ENCODE measurements around the gene DNASE1L1.

Gene DNASE1L1

DNA sequence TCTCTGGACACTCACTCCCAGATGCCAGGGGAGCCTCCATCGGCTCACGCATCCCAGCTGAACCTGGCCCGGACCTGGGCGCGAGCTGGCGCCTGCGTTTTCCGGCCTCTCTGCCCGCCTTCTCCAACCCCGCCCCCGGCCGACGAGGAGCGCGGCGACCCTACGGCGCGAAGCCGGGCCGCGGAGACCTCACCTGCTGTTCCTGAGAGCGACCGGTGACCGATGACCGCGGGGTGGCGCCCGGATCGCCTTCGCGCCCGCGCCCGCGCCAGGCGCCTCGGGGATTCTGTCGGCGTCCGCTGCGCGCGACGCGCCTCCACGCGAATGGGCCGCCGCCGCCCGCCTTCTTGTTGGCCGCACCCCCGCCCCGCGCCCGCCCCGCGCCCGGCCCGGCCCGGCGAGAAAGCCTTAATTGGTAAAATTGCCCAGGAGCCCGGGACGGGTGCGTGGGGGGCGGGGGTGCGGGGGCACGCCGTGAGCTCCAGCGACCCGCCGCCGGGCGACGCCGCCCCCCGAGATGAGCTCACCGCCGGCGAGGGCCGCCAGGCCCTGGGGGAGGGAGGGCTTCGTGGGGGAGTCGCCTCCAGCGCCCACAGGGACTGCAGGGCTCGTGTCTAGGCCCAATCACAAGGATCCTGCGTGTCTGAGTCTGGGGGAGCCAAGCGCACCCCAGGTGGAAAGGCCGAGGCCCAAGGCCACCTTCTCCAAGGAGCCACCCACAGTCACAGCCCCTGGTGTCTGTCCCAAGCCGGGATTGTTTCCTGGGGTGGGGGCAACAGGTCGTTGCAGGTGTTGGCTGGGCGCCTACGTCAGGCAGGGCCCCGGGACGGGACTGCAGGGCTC is 34.5 kb downstream of the DNASE1L1 start, which contains the start of gene FLNA:
Gene FLNA, minus strand, starts transcription at position 322 of the 843 bp plus-strand sequence. CDS start 3,389 bp downstream, outside the sequence.
- TF ChIP-seq FOXP2 (optimal IDR thresholded peaks at IDR 0.05; ENCODE audit: borderline replicate concordance, extremely low read depth, extremely low read length, insufficient read depth) = no peak
- no peak for TF ChIP-seq SIN3A (IDR thresholded peaks at IDR 0.05; ENCODE audit: borderline replicate concordance, insufficient read depth, low read length)
- no peak for TF ChIP-seq POLR2AphosphoS5 (IDR thresholded peaks at IDR 0.05; ENCODE audit: low read depth, low read length)
- TF ChIP-seq, protein P1, sequence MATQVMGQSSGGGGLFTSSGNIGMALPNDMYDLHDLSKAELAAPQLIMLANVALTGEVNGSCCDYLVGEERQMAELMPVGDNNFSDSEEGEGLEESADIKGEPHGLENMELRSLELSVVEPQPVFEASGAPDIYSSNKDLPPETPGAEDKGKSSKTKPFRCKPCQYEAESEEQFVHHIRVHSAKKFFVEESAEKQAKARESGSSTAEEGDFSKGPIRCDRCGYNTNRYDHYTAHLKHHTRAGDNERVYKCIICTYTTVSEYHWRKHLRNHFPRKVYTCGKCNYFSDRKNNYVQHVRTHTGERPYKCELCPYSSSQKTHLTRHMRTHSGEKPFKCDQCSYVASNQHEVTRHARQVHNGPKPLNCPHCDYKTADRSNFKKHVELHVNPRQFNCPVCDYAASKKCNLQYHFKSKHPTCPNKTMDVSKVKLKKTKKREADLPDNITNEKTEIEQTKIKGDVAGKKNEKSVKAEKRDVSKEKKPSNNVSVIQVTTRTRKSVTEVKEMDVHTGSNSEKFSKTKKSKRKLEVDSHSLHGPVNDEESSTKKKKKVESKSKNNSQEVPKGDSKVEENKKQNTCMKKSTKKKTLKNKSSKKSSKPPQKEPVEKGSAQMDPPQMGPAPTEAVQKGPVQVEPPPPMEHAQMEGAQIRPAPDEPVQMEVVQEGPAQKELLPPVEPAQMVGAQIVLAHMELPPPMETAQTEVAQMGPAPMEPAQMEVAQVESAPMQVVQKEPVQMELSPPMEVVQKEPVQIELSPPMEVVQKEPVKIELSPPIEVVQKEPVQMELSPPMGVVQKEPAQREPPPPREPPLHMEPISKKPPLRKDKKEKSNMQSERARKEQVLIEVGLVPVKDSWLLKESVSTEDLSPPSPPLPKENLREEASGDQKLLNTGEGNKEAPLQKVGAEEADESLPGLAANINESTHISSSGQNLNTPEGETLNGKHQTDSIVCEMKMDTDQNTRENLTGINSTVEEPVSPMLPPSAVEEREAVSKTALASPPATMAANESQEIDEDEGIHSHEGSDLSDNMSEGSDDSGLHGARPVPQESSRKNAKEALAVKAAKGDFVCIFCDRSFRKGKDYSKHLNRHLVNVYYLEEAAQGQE (IDR thresholded peaks at IDR 0.05; ENCODE audit: insufficient read depth in 1 of 2, low read depth in 2 of 2, low read length in 2 of 2) = no peak
- no peak for TF ChIP-seq TAF1 (IDR thresholded peaks at IDR 0.05; ENCODE audit: borderline replicate concordance, insufficient read depth, low read length)

DNA sequence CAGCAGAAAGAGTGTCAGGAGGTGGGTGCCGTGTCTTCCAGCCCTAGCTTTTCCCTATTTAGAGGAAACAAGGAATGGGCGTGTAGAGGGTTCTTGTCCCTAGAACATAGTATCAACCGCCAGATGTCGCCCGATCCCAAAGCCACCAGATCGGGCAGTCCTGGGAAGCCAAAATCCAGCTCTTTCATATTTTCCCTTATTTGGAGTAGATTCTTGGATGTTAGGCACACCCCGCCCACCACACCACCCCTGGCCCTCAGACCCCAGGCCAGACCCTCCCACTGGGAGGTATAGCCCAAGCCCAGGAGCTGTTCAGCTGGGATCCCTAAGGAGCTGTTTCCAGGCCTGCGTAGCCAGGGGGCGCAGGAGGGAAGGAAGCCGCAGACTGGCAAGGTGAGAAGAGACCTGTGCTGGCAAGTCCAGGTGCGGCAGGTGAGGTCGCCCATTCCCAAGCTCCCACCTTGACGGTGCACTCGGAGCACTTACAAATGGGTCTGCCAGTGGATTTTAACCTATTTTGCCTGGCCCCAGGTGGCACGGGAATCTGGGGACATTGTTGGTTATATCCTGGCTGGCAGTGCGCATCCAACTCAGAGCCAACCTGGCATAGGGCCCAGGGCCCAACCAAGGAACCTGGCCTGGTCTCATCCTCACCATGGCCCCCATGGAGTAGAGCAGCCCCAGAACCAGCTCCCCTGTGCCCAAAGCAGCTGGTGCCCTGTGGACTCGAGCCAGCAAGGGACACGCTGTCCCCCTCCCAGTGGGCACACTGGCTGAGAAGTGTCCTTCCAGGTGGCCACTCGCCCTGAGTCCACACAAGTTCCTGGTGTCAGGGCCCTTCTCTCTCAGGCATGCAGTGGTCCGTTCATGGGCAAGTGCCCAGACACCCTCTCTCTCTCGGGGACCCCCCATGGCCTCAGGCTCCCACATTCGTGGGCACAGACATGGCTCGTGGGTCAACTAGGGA is 35.4 kb downstream of the DNASE1L1 start:
- no peak for TF ChIP-seq SIN3A (IDR thresholded peaks at IDR 0.05; ENCODE audit: borderline replicate concordance, insufficient read depth, low read length)
- TF ChIP-seq TAF1 (IDR thresholded peaks at IDR 0.05; ENCODE audit: borderline replicate concordance, insufficient read depth, low read length) = no peak
- TF ChIP-seq, protein P1 (IDR thresholded peaks at IDR 0.05; ENCODE audit: insufficient read depth in 1 of 2, low read depth in 2 of 2, low read length in 2 of 2) = no peak
- TF ChIP-seq POLR2AphosphoS5 (IDR thresholded peaks at IDR 0.05; ENCODE audit: low read depth, low read length) = no peak
- no peak for TF ChIP-seq FOXP2 (optimal IDR thresholded peaks at IDR 0.05; ENCODE audit: borderline replicate concordance, extremely low read depth, extremely low read length, insufficient read depth)

DNA sequence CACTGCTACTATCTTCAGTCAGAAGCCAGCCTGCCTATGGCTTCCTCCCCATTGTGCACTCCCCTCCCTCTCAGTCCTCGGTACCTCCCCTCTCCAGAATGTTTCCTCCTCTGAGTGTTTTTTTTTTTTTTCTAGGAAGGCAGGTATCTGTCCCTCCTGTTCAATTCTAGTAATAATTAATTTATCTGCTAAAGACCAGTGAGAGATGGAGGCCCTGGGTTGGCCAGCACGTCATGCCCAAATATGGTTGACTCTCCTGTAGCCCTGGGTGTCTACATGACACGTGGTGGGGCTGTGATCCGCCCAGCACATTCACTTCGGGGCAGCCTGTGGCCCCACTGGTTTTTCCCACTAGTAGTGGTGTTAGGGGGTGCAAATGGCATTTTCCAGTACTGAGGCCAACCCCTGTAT is 36.4 kb downstream of the DNASE1L1 start:
- TF ChIP-seq FOXP2 (optimal IDR thresholded peaks at IDR 0.05; ENCODE audit: borderline replicate concordance, extremely low read depth, extremely low read length, insufficient read depth) = no peak
- TF ChIP-seq SIN3A (IDR thresholded peaks at IDR 0.05; ENCODE audit: borderline replicate concordance, insufficient read depth, low read length) = no peak
- TF ChIP-seq TAF1 (IDR thresholded peaks at IDR 0.05; ENCODE audit: borderline replicate concordance, insufficient read depth, low read length) = no peak
- no peak for TF ChIP-seq POLR2AphosphoS5 (IDR thresholded peaks at IDR 0.05; ENCODE audit: low read depth, low read length)
- TF ChIP-seq, protein P1 (IDR thresholded peaks at IDR 0.05; ENCODE audit: insufficient read depth in 1 of 2, low read depth in 2 of 2, low read length in 2 of 2) = no peak

DNA sequence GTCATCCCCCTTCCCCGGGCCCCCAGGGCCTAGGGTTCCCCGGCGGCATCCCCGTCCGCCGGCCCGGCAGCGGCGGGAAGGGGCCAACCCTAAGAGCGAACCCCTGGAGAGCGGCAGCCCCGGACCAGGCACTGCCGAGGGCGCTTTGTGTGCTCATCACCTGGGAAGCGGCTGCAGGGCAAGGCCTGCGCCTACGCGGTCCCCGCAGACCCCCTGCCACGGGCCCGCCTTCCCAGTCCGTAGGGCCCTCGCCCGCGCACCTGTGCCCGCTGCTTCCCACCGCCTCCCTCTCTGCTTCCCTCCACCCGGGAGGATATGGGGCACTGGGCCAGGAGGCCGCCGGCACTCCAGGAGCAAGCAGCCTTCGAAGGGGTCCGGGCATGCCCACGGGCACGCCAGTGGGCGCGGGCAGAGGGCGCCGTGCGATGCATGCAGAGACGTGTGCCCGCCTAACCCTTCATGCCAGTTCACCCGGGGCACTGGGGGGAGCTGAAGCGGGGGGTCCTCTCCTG is 37.2 kb downstream of the DNASE1L1 start:
- TF ChIP-seq FOXP2 (optimal IDR thresholded peaks at IDR 0.05; ENCODE audit: borderline replicate concordance, extremely low read depth, extremely low read length, insufficient read depth) (no peak), TAF1 (IDR thresholded peaks at IDR 0.05; ENCODE audit: borderline replicate concordance, insufficient read depth, low read length) (no peak), SIN3A (IDR thresholded peaks at IDR 0.05; ENCODE audit: borderline replicate concordance, insufficient read depth, low read length) (no peak), POLR2AphosphoS5 (IDR thresholded peaks at IDR 0.05; ENCODE audit: low read depth, low read length) (no peak)
- TF ChIP-seq, protein P1 (IDR thresholded peaks at IDR 0.05; ENCODE audit: insufficient read depth in 1 of 2, low read depth in 2 of 2, low read length in 2 of 2) = no peak

Measured in PFSK-1 (cell line).